Activated B cell treated with CpG ODN at 0.5 μM for 24 hours (primary cell): Measurements from ENCODE around the gene SCYL3. TPM values are rescaled to one million over a fixed set of nuclear protein-coding genes. Genes with fewer than 3 reads are reported as not detected.
A peak's percentile ranks its signal among the peaks of the same experiment; 100 is the strongest.

Source experiments
- ATAC-seq: fragments of 200-7000 bp; cut with Tn5 transposase; one replicate; pipeline ENCODE4 v1.10.0; 2021; ENCODE audit warnings: low read depth, mild to moderate bottlenecking, moderate library complexity
- CTCF ChIA-PET: fragments of 350-600 bp; sonication (Branson Sonifier 250); formaldehyde crosslinking; loops from one replicate; lab custom pipeline; 2021; ENCODE audit warnings: antibody characterized with exemption; lab: Charles Lee
- POLR2A ChIA-PET: fragments of 350-600 bp; sonication (Branson Sonifier 250); formaldehyde crosslinking; loops from one replicate; lab custom pipeline; 2021; ENCODE audit warnings: antibody characterized with exemption; lab: Charles Lee
- DNase-seq: peaks from one replicate; pipeline ENCODE4 v3.0.0; 2022
- H3K27ac Mint-ChIP-seq: one replicate; pipeline ENCODE4 v1.8.0; 2020; ENCODE audit warnings: mixed read lengths
- H3K27me3 Mint-ChIP-seq: one replicate; pipeline ENCODE4 v1.8.0; 2021; ENCODE audit warnings: mixed read lengths
- H3K36me3 Mint-ChIP-seq: one replicate; pipeline ENCODE4 v1.8.0; 2021; ENCODE audit warnings: low read depth, mixed read lengths
- H3K4me1 Mint-ChIP-seq: one replicate; pipeline ENCODE4 v1.8.0; 2021; ENCODE audit warnings: mixed read lengths
- H3K4me3 Mint-ChIP-seq: one replicate; pipeline ENCODE4 v1.8.0; 2020; ENCODE audit warnings: mild to moderate bottlenecking, mixed read lengths
- H3K9me3 Mint-ChIP-seq: one replicate; pipeline ENCODE4 v1.8.0; 2020; ENCODE audit warnings: mixed read lengths
- CTCF ChIP-seq: fragments of 200-600 bp; IDR thresholded peaks from one replicate; pipeline ENCODE4 v1.8.0; 2022; ENCODE audit warnings: antibody characterized with exemption, mild to moderate bottlenecking
- intact Hi-C: fragments of 100-400 bp; cut with micrococcal nuclease; formaldehyde crosslinking; loops from one replicate; pipeline ENCODE4 v1.15.1; 2024
- total RNA-seq: library from RNA; stranded (reverse); gene quantifications from 2 replicates; pipeline ENCODE4 v1.2.3, GENCODE V29; 2022

The SCYL3 gene
- 14.5 and 16.2 TPM in 2 replicates for total RNA-seq

GRCh38 chr1:169893645-169894423, at the start of gene SCYL3:
SCYL3 (minus strand) TSS chr1:169893896; CDS start chr1:169888840, 5,056 bp downstream.
- Mint-ChIP-seq H3K9me3 (no peaks in the 10 kb centered on the region), H3K27me3 (peaks cover 4% of the 10 kb centered on the region), H3K36me3 (peaks cover 11% of the 10 kb centered on the region), H3K4me3 (peak within 1 kb of the TSS; percentile 88), H3K27ac (peak within 1 kb of the TSS; percentile 100), H3K4me1 (peaks cover 39% of the 10 kb centered on the region)
- TF ChIP-seq CTCF, result no peak
- ATAC-seq, result peak; percentile 87
- DNase-seq, result peak; percentile 82
- POLR2A ChIA-PET, result interaction anchor here (0.6 to 2.9 kb wide), 22 partner anchors 8 to 1888 kb away, joined by 3 to 22 read pairs (median 5); partner anchors contain the start of genes BLZF1, FMO4, GORAB and KIFAP3
- CTCF ChIA-PET, result interaction anchor here (1.0 to 1.6 kb wide), 3 partner anchors 100 to 182 kb away, joined by 3 to 5 read pairs (median 4); partner anchors contain the start of gene KIFAP3
- intact Hi-C loops, result loop anchor here (1.0 to 5.0 kb wide), 15 partner anchors 100 to 1957 kb away; partner anchors contain the start of genes ATP1B1, DCAF6, FMO4 and GORAB

GRCh38 chr1:169941982-169942830, 48.5 kb upstream of the SCYL3 start:
- Mint-ChIP-seq H3K4me3 (no peak overlapping the region), H3K9me3 (no peaks in the 10 kb centered on the region), H3K4me1 (no peaks in the 10 kb centered on the region), H3K27ac (no peak overlapping the region), H3K27me3 (no peaks in the 10 kb centered on the region), H3K36me3 (peaks cover 4% of the 10 kb centered on the region)
- intact Hi-C loops, result no loop called here
- TF ChIP-seq CTCF, result no peak
- DNase-seq (no peak), ATAC-seq (no peak)
- ChIA-PET CTCF (no interaction called here), POLR2A (no interaction called here)

GRCh38 chr1:169933984-169934725, 40.5 kb upstream of the SCYL3 start:
- CTCF ChIA-PET, result no interaction called here
- no peaks in the 10 kb centered on the region for H3K4me1 Mint-ChIP-seq
- no peak for ATAC-seq
- no peak for TF ChIP-seq CTCF
- DNase-seq, result no peak
- no peak overlapping the region for H3K4me3 Mint-ChIP-seq
- H3K27me3 Mint-ChIP-seq, result no peaks in the 10 kb centered on the region
- intact Hi-C loops, result no loop called here
- no peaks in the 10 kb centered on the region for H3K9me3 Mint-ChIP-seq
- no peak overlapping the region for H3K27ac Mint-ChIP-seq
- H3K36me3 Mint-ChIP-seq, result no peaks in the 10 kb centered on the region
- POLR2A ChIA-PET, result no interaction called here

- POLR2A ChIA-PET, result no interaction called here
- no peak overlapping the region for H3K4me3 Mint-ChIP-seq
- no peaks in the 10 kb centered on the region for H3K9me3 Mint-ChIP-seq
- H3K36me3 Mint-ChIP-seq, result no peaks in the 10 kb centered on the region
- CTCF ChIA-PET, result no interaction called here
- no peaks in the 10 kb centered on the region for H3K27me3 Mint-ChIP-seq
- H3K27ac Mint-ChIP-seq, result no peak overlapping the region
- H3K4me1 Mint-ChIP-seq, result no peaks in the 10 kb centered on the region
- no peak for DNase-seq
- ATAC-seq, result no peak
- no peak for TF ChIP-seq CTCF
- intact Hi-C loops, result no loop called here
Observed at GRCh38 chr1:169931795-169932231, 38.1 kb upstream of the SCYL3 start.
